H1 (cell line): Measurements from ENCODE around the gene EFHD1. TPM values are rescaled to one million over a fixed set of nuclear protein-coding genes. Genes with fewer than 3 reads are reported as not detected.

Source experiments
- CTCF ChIA-PET: fragments of 300-600 bp; sonication (Branson Sonifier 250); formaldehyde crosslinking; loops from one replicate; lab custom pipeline; 2021; ENCODE audit not compliant: partially characterized antibody; lab: Charles Lee
- POLR2A ChIA-PET: fragments of 300-600 bp; sonication (Branson Sonifier 250); formaldehyde crosslinking; loops from one replicate; lab custom pipeline; 2021; ENCODE audit warnings: inconsistent platforms; ENCODE audit not compliant: partially characterized antibody; lab: Charles Lee
- DNase-seq, 2 experiments: peaks; one replicate each; pipeline versions ENCODE4 v3.0.0 to v3.0.0-alpha.2; 2010 to 2022; ENCODE audit warnings: low spot score in 2 of 2, low read depth in 1 of 2, mixed read lengths in 1 of 2
- FAIRE-seq: peaks from 2 replicates; lab custom pipeline; 2011; peaks lifted over from hg19 to GRCh38; lab: Jason Lieb, UNC
- H2AFZ ChIP-seq: 2 replicates; pipeline ENCODE4 v1.8.1; 2012; ENCODE audit warnings: low read length, inconsistent platforms
- H2AK5ac ChIP-seq: 2 replicates; pipeline ENCODE4 v1.6.1; 2013; ENCODE audit warnings: low read depth, low read length
- H2BK120ac ChIP-seq: replicated peaks from 2 replicates; pipeline ENCODE3; 2013; ENCODE audit warnings: low read depth, low read length, inconsistent platforms
- H2BK12ac ChIP-seq: 2 replicates; pipeline ENCODE4 v1.6.1; 2013; ENCODE audit warnings: low read depth, low read length
- H2BK15ac ChIP-seq: 2 replicates; pipeline ENCODE4 v1.6.1; 2013; ENCODE audit warnings: low read length
- H2BK20ac ChIP-seq: 2 replicates; pipeline ENCODE4 v1.6.1; 2013; ENCODE audit warnings: low read length
- H2BK5ac ChIP-seq: 2 replicates; pipeline ENCODE4 v1.6.1; 2013; ENCODE audit warnings: low read depth, low read length
- H3K14ac ChIP-seq: 2 replicates; pipeline ENCODE4 v1.6.1; 2013; ENCODE audit warnings: inconsistent platforms; ENCODE audit not compliant: insufficient read length
- H3K18ac ChIP-seq: 2 replicates; pipeline ENCODE4 v1.6.1; 2013; ENCODE audit warnings: low read length; ENCODE audit errors: extremely low read depth
- H3K23ac ChIP-seq: 2 replicates; pipeline ENCODE4 v1.6.1; 2013; ENCODE audit warnings: inconsistent platforms; ENCODE audit not compliant: insufficient read length
- H3K23me2 ChIP-seq: 2 replicates; pipeline ENCODE4 v1.6.1; 2013; ENCODE audit warnings: low read depth, low read length
- H3K27ac ChIP-seq: 2 replicates; pipeline ENCODE4 v1.6.1; 2011; ENCODE audit warnings: low read depth, low read length, inconsistent platforms
- H3K27me3 ChIP-seq, 4 experiments: replicated peaks in 1 of 4; 1 replicate in 1 of 4; 2 replicates in 3 of 4; pipeline versions ENCODE4 v1.6.1 to v1.8.1; 2011 to 2013; ENCODE audit warnings: low read length in 3 of 4, mild to moderate bottlenecking in 3 of 4, inconsistent platforms in 2 of 4, mixed read lengths in 2 of 4, moderate library complexity in 1 of 4; ENCODE audit not compliant: control insufficient read depth in 3 of 4, insufficient read depth in 3 of 4; ENCODE audit errors: extremely low read depth in 1 of 4
- H3K36me3 ChIP-seq, 4 experiments: 2 replicates each; pipeline versions ENCODE4 v1.6.1 to v1.8.1; 2011 to 2013; ENCODE audit warnings: mild to moderate bottlenecking in 4 of 4, low read length in 3 of 4, moderate library complexity in 2 of 4, control low read depth in 1 of 4, inconsistent platforms in 1 of 4; ENCODE audit not compliant: insufficient read depth in 4 of 4, control insufficient read depth in 2 of 4
- H3K4ac ChIP-seq: replicated peaks from 2 replicates; pipeline ENCODE3; 2013; ENCODE audit warnings: low read length, low read depth, mixed read lengths, inconsistent platforms; ENCODE audit not compliant: insufficient read length
- H3K4me1 ChIP-seq, 4 experiments: replicated peaks in 1 of 4; 1 replicate in 1 of 4; 2 replicates in 3 of 4; pipeline versions ENCODE4 v1.6.1 to v1.8.1; 2011 to 2013; ENCODE audit warnings: low read length in 3 of 4, inconsistent platforms in 2 of 4, mixed read lengths in 1 of 4; ENCODE audit not compliant: insufficient read depth in 4 of 4, control insufficient read depth in 3 of 4
- H3K4me2 ChIP-seq, 2 experiments: 2 replicates each; pipeline versions ENCODE4 v1.6.1 to v1.8.1; 2011 to 2013; ENCODE audit warnings: low read depth in 2 of 2, low read length in 2 of 2, control low read depth in 1 of 2, inconsistent platforms in 1 of 2, mild to moderate bottlenecking in 1 of 2; ENCODE audit not compliant: insufficient read depth in 1 of 2
- H3K4me3 ChIP-seq, 4 experiments: fragments of 200-600, 300-600 bp in 1 of 4; sonication (generic), shearing (Covaris generic), sonication (Bioruptor Twin) in 1 of 4; 2 replicates each; pipeline versions ENCODE4 v1.5.1 to v1.8.1; 2011 to 2016; ENCODE audit warnings: low read length in 4 of 4, low read depth in 3 of 4, control low read depth in 2 of 4, inconsistent platforms in 2 of 4, mild to moderate bottlenecking in 2 of 4, mixed read lengths in 1 of 4, moderate library complexity in 1 of 4; ENCODE audit not compliant: insufficient read depth in 2 of 4; ENCODE audit errors: extremely low read depth in 1 of 4
- H3K56ac ChIP-seq: replicated peaks from 2 replicates; pipeline ENCODE3; 2013; ENCODE audit warnings: low read depth, mild to moderate bottlenecking, mixed read lengths, low read length, inconsistent platforms; ENCODE audit not compliant: insufficient read length
- H3K79me1 ChIP-seq: 2 replicates; pipeline ENCODE4 v1.6.1; 2013; ENCODE audit warnings: low read depth, low read length, control low read depth
- H3K79me2 ChIP-seq, 2 experiments: 2 replicates each; pipeline versions ENCODE4 v1.6.1 to v1.8.1; 2012 to 2013; ENCODE audit warnings: low read length in 2 of 2, mild to moderate bottlenecking in 2 of 2, inconsistent platforms in 1 of 2; ENCODE audit not compliant: insufficient read depth in 2 of 2, control insufficient read depth in 1 of 2
- H3K9ac ChIP-seq, 4 experiments: replicated peaks in 1 of 4; 1 replicate in 1 of 4; 2 replicates in 3 of 4; pipeline versions ENCODE4 v1.6.1 to v1.8.1; 2011 to 2013; ENCODE audit warnings: low read depth in 3 of 4, low read length in 3 of 4, control low read depth in 2 of 4, mild to moderate bottlenecking in 2 of 4, moderate library complexity in 2 of 4, inconsistent platforms in 1 of 4; ENCODE audit errors: extremely low read depth in 1 of 4
- H3K9me3 ChIP-seq, 2 experiments: 2 replicates each; pipeline versions ENCODE4 v1.6.1 to v1.8.1; 2012 to 2013; ENCODE audit warnings: mild to moderate bottlenecking in 2 of 2, moderate library complexity in 2 of 2, control low read depth in 1 of 2, inconsistent platforms in 1 of 2, low read depth in 1 of 2, low read length in 1 of 2, mixed read lengths in 1 of 2; ENCODE audit not compliant: insufficient read depth in 2 of 2
- H4K20me1 ChIP-seq, 2 experiments: replicated peaks in 1 of 2; 2 replicates each; pipeline versions ENCODE3 to v1.8.1; 2011 to 2013; ENCODE audit warnings: inconsistent platforms in 2 of 2, low read length in 2 of 2, mild to moderate bottlenecking in 1 of 2; ENCODE audit not compliant: insufficient read depth in 2 of 2, control insufficient read depth in 1 of 2
- H4K5ac ChIP-seq: 2 replicates; pipeline ENCODE4 v1.6.1; 2013; ENCODE audit warnings: low read length, low read depth, mixed read lengths, inconsistent platforms; ENCODE audit not compliant: insufficient read length
- H4K8ac ChIP-seq: 2 replicates; pipeline ENCODE4 v1.8.0; 2013; ENCODE audit warnings: mild to moderate bottlenecking, moderate library complexity, low read length, inconsistent platforms; ENCODE audit not compliant: insufficient read depth; ENCODE audit errors: extremely low read depth
- H4K91ac ChIP-seq: replicated peaks from 2 replicates; pipeline ENCODE3; 2013; ENCODE audit warnings: low read length, mixed read lengths, inconsistent platforms; ENCODE audit not compliant: insufficient read length
- CHD2 ChIP-seq: IDR thresholded peaks from 2 replicates; pipeline ENCODE4 v1.6.1; 2012; ENCODE audit warnings: low read length, improper control_type of control experiment
- RXRA ChIP-seq: IDR thresholded peaks from 2 replicates; pipeline ENCODE4 v1.6.1; 2011; ENCODE audit warnings: low read depth, mild to moderate bottlenecking, low read length, moderate library complexity; ENCODE audit not compliant: insufficient read depth
- WGBS, 2 experiments: shearing (Covaris generic) in 1 of 2; methylation state at CpG; one replicate each; pipeline versions ENCODE4 v1.1.6 to v1.1.7; 2013 to 2015; ENCODE audit warnings: low lambda C conversion rate in 2 of 2, mixed read lengths in 2 of 2, inconsistent platforms in 1 of 2, low coverage in 1 of 2, missing lambda C conversion rate in 1 of 2; ENCODE audit not compliant: insufficient replicate concordance in 2 of 2, insufficient coverage in 1 of 2, insufficient read length in 1 of 2; ENCODE audit errors: extremely low coverage in 1 of 2, missing lambda C conversion rate in 1 of 2; 5-methylcytosine and 5-hydroxymethylcytosine counted together
- polyA plus RNA-seq, 7 experiments: library from polyadenylated mRNA; depleted of rRNA in 3 of 7; stranded (reverse) in 5 of 7; unstranded in 2 of 7; fragments of >200 nt in 5 of 7; fragments of 200-250 nt in 2 of 7; gene quantifications; 1 replicate in 5 of 7; 2 replicates in 1 of 7; 4 replicates in 1 of 7; pipeline versions ENCODE4 v1.2.1 to v1.2.3, GENCODE V29; 2011 to 2013; ENCODE audit warnings: missing spikeins in 2 of 7, mixed read lengths in 2 of 7
- total RNA-seq: library from RNA; stranded (reverse); fragmentation: NEBNext Ultra II Directional; extraction: Animal tissue kit (Norgen Biotek cat#: 25700); gene quantifications from 2 replicates; pipeline ENCODE4 v1.2.1, GENCODE V29; 2021

The EFHD1 gene
- total and polyA plus RNA-seq, 2 of the 8 experiments (the other 6 are each of a cell fraction or from before 2014, with no cell fraction given) = 3.4 to 4.5 TPM

DNA sequence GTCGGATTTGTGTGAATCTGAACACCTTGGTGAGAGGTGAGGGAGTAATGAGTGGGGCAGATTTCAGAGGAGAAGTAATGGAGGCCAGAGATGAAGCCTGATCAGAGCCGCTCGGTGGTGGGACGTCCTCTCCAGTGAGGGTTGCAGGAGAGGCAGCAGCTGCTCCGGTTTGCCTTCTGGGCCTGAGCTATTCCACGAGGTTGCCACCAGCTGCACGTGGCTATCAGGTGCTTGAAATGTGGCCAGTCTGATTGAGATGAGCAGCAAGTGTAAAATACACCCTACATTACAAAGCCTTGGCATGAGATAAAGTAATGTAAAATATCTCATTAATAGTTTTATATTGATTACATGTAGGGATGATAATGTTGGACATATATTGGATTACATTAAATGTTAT, 10.8 kb upstream of the EFHD1 start:
- no peak overlapping the region for H3K4me3 ChIP-seq
- no peak overlapping the region for H4K5ac ChIP-seq
- H3K79me1 ChIP-seq = no peaks in the 10 kb centered on the region
- no peak overlapping the region for H2BK120ac ChIP-seq
- WGBS, 2 experiments = 78% methylated on average over 7 of the region's 7 CpGs; no CpG with 5 or more reads in 1 of the 2 experiments
- no peak overlapping the region for H3K23ac ChIP-seq
- CTCF ChIA-PET = interaction anchor here (0.7 to 2.8 kb wide), 2 partner anchors 9 to 12 kb away, joined by 4 to 15 read pairs; no protein-coding TSS in a partner anchor
- H3K79me2 ChIP-seq = no peaks in the 10 kb centered on the region
- H2BK15ac ChIP-seq = no peak overlapping the region
- no peak overlapping the region for H3K9ac ChIP-seq
- no peaks in the 10 kb centered on the region for H3K9me3 ChIP-seq
- no peak overlapping the region for H3K27ac ChIP-seq
- no peaks in the 10 kb centered on the region for H3K23me2 ChIP-seq
- H3K4me1 ChIP-seq = peaks cover 0 to 2% (median 0%) of the 10 kb centered on the region in 4 experiments; a peak in 2 of 7 replicates
- H3K18ac ChIP-seq = no peak overlapping the region
- no peak overlapping the region for H3K4ac ChIP-seq
- no peak overlapping the region for H4K91ac ChIP-seq
- no peak overlapping the region for H3K56ac ChIP-seq
- POLR2A ChIA-PET = no interaction called here
- no peak overlapping the region for H2AK5ac ChIP-seq
- H3K14ac ChIP-seq = no peak overlapping the region
- TF ChIP-seq RXRA = no peak
- no peak for TF ChIP-seq CHD2
- H3K4me2 ChIP-seq = no peak overlapping the region
- H2BK20ac ChIP-seq = no peak overlapping the region
- H2AFZ ChIP-seq = no peak overlapping the region
- H3K27me3 ChIP-seq = no peaks in the 10 kb centered on the region
- no peak overlapping the region for H2BK5ac ChIP-seq
- H4K20me1 ChIP-seq = no peaks in the 10 kb centered on the region
- H3K36me3 ChIP-seq = no peaks in the 10 kb centered on the region
- H4K8ac ChIP-seq = no peak overlapping the region
- H2BK12ac ChIP-seq = no peak overlapping the region
- DNase-seq (no peak), FAIRE-seq (no peak)
